HG02571 (cell line): ENCODE results near the gene ITGB3BP.
"Not testable (repeated sequence)": the region's sequence is repeated elsewhere in the genome, so short reads cannot be mapped to it uniquely, and the experiment has no call there.

Experiments used
- ATAC-seq: cut with Tn5 transposase; IDR thresholded peaks from one replicate; pipeline ENCODE4 v1.9.1; 2021; ENCODE audit warnings: mild to moderate bottlenecking, moderate library complexity; ENCODE audit not compliant: unreplicated experiment

Gene ITGB3BP

DNA sequence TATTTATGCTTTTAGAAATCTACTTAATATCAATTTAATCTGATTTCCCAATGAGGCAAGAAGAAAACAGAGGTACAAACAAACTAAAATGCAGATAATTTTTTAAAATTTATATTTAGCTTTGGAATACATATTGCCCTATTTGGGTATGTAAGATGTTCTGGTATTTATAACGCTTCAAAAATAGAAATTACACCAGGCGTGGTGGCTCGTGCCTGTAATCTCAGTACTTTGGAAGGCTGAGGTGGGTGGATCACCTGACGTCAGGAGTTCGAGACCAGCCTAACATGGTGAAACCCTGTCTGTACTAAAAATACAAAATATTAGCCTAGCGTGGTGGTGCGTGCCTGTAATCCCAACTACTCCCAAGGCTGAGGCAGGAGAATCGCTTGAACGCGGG, 13.3 kb downstream of the ITGB3BP start:
- no peak for ATAC-seq

DNA sequence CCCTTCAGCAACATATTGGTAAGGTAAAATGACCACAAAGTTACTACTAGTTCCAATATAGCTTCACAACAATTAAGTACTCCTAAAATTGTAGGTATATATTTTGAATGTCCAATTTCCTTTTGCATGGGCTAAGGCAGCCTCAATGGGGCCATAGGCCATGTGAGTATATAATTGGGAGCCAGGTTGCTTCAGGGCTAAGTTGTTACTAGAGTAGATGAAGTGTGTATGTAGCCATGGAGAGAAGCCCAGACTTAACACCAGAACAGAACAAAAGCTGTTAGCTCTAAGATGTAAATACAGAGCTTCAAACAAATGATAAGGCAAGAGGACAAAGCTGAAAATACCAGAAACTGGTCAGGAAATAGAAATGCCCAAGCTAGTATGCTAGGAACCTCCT, 16.2 kb downstream of the ITGB3BP start:
- ATAC-seq, result no peak

DNA sequence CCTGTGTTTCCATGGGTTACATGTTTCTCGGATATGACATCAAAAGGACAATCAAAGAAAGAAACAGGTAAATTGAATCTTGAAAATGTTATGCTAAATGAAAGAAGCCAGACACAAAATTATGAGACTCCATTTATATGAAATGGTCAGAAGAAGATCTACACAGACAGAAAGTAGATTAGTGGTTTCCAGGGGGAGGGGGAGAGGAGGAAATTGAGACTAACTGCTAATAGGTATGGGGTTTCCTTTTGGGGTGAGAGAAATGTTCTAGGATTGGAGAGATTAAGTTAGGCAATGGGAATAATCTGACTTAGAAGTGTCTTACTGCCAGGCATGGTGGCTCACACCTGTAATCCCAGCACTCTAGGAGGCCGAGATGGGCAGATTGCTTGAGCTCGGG, 21.8 kb downstream of the ITGB3BP start:
- ATAC-seq, result no peak

DNA sequence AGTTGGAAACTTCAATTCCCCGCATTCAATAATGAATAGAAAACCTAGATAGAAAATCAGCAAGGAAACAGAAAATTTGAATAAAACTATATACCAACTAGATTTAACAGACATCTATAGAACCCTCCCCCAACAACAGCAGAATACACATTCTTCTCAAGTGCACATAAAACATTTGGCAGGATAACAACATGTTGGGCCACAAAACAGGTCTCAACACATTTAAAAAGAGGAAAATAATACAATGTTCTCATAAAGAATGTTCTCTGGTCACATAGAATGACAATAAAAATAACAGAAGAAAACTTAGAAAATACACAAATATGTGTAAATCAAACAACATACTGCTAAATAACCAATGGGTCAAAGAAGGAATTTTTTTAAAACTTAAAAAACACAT, 24.9 kb downstream of the ITGB3BP start:
- ATAC-seq, result no peak

DNA sequence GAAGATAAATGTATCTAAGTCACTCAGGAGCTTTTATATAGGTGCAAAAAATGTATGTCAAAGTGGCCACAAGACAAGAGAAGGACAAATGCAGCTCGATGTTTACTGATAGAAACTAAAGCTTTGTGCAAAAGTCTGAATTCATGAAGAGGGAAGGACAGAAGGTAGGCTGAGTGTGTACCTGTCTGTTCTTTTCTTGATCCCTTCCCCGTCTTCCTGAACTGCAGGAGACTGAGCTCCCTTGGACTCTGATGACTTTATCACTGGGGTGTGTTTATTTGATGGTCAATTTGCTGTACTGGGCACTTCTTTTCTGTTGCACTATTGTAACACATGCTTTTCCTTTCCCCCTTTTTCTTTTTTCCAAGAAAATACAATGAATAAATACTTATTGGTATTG, 25.4 kb downstream of the ITGB3BP start:
- no peak for ATAC-seq

DNA sequence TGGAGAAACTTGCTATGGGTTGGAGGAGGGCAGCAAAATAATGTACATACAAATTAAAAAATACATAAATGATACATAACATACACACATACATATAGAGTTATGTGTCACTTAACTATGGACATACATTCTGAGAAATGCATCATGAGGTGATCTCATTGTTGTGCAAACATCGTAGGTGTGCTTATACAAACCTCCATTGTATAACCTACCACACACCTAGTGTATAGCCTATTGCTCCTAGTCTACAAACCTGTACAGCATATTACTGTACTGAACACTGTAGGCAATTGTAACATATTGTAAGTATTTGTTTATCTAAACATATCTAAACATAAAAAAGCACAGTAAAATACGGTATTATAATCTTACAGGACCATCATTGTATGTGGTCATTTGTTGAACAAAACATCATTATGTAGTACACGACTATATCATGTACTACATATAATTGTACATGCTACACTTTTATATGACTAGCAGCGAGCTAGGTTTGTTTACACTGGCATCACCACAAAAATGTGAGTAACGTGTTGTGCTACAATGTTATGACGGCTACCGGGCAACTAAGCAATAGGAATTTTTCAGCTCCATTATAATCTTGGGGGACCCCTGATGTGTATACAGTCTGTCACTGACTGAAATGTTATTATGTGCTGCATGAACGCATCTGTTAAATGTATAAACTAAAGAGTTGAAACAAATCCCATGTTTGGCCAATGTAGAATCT, 35.5 kb downstream of the ITGB3BP start:
- ATAC-seq, result no peak

DNA sequence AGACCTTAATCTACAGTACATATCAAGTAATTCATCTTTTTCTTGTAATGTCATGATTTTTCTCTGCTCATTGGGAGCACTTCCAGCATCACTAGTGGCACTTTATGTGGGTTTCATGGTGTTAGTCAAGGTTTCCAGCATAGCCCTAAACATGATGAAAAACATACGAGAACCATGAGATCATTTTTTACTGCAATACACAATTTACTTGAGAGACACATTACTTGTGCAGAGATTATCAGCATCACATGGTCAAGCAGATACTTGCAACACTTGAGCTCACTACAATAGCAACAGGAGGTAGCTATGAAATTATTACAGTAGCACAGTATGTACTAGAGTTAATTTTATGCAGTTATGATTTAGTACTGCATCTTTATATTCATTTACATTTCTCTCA, 36.4 kb downstream of the ITGB3BP start:
- no peak for ATAC-seq

DNA sequence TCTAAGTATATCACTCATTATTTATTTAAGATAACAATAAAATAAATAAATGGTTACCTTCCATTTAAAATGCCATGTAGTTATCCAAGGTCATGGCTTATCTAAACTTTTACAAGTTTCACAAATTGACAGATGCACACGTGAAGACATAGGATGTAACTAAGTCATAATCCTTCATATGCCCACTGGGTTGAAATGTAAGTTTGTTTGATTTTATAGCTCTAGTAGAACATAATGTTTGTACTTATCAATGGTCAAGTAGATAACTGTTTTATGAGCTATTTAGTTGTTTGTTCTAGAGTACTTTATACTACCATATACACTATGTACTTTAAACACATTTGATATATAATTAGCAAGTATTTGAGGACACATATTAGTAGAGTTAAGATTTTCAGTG, 43.0 kb downstream of the ITGB3BP start:
- no peak for ATAC-seq

DNA sequence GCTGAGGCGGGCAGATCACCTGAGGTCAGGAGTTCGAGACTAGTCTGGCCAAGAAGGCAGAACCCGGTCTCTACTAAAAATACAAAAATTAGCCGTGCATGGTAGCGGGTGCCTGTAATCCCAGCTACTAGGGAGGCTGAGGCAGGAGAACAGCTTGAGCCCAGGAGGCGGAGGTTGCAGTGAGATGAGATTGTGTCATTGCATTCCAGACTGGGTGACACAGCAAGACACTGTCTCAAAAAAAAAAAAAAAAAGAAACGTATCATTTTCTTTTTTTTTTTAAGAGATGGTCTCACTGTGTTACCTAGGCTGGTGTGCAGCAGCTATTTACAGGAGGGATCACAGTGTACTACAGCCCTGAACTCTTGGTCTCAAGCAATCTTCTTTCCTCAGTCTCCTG, 47.3 kb downstream of the ITGB3BP start:
- ATAC-seq, result no peak

DNA sequence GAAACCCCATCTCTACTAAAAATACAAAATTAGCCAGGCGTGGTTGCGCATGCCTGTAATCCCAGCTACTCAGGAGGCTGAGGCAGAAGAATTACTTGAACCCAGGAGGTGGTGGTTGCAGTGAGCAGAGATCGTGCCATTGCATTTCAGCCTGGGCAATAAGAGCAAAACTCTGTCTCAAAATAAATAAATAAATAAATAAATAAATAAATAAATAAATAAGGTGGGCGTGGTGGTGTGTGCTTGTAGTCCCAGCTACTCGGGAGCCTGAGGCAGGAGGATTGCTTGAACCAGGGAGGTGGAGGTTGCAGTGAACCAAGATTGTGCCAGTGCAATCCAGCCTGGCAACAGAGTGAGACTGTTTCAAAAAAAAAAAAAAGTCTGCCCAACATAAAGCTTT, 54.3 kb downstream of the ITGB3BP start:
- not testable (repeated sequence) for ATAC-seq

DNA sequence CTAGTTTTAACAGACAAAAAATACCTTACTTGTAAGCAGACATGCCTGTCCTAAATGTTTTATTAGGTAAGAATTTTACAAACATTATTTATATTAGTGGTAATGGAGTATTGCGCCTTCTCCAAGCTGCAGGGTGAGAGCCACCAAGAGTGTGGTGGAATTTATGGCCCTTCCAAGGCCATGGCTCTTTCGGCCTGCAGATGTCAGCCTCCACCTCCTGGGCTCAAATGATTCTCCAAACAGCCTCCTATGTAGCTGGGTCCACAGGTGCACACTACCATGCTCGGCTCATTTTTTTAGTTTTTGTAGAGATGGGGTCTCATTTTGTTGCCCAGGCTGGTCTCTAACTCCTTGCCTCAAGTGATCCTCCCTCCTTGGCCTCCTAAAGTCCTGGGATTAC, 56.3 kb downstream of the ITGB3BP start:
- no peak for ATAC-seq

DNA sequence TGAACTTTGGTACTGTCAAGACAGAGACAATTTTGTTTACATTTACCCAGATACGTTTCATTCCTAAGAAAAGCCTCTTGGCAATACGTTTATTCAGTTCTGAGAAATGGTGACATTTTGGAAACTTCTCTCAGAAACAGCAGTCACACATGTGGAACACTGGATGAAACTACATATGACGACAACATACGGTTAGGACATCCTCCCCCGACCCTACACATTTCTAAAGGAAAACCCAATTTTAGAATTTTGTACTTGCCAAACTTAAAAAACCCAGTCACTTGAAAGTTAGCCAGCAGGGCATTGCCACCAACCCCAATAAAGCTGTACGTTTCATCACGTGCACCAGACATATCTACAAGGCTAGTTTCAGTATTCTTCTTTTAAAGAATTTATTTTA, 56.8 kb downstream of the ITGB3BP start:
- no peak for ATAC-seq

DNA sequence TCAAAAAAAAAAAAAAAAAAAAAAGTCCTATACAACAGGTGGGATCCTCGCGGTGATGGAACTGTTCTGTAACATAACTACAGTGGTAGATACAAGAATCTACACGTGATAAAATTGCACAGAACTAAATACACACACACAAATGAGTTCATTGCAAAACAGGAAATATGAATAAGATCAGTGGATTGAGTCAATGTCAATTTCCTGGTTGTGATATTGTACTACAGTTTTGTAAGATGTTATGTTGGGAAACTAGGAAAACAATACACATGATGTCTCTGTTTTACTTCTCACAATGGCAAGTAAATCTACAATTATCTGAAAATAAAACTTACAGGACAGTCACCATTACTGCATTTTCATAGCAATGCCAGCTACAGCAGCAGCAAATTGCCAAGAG, 59.8 kb downstream of the ITGB3BP start:
- no peak for ATAC-seq

DNA sequence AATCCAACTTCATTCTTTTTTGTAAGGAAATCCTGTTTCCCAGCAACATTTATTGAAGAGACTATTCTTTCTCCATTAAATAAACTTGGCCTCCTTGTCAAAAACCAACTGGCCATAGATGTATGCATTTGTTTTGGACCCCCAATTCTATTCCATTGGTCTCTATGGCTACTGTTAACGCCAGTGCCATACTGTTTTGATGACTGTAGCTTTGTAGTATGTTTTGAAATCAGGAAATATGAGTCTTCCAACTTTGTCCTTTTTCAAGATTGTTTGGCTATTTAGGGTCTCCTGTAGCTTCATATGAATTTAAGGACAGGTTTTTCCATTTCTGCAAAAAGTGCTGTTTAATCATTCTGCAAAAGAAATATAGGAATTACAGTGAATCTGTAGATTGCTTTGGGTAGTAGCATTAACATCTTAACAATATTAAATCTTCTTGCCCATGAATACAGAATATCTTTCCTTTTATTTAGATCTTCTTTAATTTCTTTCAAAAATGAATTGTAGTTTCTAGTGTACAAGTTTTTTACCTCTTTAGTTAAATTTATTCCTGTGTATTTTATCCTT, 61.3 kb downstream of the ITGB3BP start:
- no peak for ATAC-seq

DNA sequence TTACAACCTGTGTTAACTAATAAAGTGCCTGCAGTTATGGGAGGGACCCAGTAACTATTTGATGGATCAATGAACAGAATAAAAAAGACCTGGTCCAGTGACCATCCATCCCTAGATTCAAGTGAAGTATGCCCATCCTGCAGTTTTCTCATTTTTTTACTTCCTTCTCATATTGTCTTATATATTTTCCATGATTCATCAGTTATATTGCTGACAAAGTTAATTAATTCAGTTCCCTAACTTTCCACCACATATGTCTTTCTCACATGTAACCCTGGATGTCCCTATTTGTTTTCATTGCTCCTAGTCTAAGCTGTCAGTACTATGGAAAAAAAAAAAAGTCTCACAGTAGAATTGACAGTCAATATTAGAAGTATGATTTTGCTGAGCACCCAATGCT, 64.3 kb downstream of the ITGB3BP start:
- ATAC-seq, result no peak

DNA sequence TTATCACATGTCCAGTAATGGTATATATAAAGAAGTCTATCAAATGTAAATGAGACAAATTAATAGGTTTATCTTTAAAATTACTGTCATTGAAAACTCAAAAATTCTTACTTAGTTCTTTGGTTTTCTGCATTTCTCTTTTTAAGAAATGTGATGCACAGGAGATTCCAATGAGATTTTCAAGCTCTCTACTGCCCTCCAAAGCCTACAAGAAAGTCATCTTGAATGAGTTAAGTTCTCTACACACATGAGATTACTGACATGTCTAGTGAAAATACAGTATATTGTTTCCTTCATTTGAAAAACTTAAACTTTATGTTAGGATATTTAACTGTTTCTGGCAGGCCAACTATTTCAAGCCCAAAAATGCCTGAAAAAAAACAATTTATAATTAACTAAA, 68.8 kb downstream of the ITGB3BP start:
- ATAC-seq, result no peak

DNA sequence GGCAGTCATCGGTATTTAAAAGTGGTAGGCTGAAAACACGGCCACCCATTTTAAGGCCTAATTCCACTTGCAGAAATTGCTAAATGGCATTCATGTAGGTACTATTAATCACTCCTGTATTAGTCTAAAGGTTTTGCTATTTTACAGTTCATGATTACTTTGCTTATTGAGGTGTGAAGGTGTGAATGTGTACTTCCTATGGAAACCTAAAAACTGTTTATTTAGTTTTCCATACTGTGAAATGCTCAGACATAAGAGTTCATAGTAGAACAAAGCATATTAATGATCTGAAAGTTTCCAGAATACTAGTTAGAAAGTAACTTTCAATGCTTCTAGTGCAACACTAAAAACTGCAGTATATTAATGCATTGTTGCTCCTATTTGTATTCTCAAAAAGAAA, 69.8 kb downstream of the ITGB3BP start:
- ATAC-seq, result no peak

DNA sequence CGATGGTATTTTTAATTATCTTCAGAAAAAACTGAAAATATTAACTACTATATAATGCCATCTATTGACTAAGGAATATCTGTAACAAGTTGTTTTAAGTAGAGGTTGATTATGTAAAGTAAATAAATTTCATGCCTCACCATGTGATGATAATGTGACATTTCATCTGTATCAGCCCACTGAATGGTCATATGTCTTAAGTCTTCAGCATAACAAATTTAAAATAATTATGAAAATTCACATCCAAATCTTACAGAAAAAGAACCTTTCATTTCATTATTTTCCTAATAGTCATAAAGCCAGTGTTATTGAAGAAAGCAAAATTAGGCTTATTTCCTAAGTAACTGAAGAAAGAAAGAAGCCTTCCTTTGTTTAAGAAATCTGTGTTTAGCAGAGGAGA, 72.6 kb downstream of the ITGB3BP start:
- ATAC-seq, result no peak

DNA sequence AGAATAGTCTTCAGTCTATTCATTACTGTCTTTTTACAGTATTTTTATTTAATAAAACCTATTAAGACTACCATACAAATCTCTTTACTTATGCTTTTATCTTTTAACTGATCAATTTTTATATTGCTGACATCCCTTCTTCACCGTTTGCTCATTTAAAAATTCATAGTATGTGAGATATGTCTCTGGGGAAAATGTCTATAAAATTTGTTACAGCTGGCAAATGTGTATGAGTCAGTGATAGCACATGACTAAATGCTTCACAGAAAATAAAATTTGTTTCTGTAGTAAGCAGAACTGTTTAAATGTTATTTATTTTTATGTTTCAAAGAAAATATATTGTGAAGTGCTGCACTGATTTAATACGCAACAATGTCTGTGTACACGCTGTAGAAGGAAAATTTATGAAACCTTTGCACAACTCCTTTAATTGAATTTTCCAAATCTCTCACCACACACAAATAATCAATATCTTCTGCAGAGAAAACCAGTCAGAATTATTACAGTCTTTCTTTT, 74.2 kb downstream of the ITGB3BP start:
- no peak for ATAC-seq

DNA sequence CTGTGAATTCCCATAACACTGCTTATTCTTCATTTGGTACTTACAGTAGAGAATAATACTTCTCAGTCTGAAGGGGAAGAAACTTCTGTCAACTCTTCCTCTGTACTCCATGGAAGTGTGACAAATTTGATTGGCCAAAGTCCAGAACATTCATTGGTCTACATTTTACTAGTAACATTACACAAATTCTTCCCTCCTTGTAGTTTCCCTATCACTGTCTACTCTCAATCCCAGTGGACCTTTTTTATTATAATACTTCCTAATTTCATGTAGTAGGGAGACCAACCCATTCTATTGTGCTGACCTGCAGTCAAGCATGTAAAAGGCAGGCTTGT, 80.9 kb downstream of the ITGB3BP start:
- no peak for ATAC-seq

DNA sequence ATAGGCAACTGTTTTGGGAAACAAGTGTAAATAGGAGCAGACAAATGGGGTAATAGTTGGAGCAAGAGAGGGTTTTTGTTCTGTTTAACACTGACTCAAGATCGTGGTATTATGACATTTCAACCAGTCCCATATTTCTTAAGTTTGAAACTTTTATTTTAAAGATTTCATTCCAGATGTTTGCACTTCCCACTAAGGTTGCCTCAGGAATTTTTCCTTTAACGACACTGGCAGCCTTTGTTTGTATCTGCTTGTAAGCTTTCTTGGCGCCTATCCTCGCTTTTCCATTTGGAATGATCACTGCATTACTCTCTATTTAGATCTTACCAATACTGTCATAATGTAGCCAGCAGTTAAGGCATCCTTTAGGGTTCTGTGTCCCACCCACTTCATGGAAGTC, 87.9 kb downstream of the ITGB3BP start:
- ATAC-seq, result no peak

DNA sequence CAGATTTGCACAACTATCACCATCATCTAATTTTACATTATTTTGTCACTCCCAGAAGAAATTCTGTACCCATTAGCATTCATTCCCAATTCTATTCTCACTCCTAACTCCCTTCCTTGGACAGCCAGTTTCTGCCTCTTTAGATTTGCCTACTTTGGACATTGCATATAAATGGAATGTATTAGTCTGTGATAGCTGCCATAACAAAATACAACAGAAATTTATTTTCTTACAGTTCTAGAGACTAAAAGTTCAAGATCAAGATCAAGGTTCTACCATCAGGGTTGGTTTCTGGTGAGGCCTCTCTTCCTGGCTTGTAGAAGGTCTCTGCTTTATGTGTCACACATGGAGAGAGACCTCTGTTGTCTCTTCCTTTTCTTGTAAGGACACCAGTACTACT, 93.7 kb downstream of the ITGB3BP start:
- no peak for ATAC-seq

DNA sequence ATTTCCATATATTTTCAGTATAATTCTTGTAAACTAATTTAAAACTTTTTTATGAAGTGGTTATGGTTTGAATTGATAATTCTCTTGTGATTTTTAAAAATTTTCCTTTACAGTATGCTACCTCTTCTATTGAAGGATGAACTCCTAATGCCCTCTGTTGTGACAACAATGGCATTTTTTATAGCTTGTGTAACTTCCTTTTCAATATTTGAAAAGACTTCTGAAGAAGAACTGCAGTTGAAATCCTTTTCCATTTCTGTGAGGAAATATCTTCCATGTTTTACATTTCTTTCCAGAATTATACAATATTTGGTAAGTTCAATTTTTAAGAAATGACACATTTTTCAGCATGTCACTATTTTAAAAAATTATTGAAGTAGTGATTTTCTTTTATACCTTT, 94.2 kb downstream of the ITGB3BP start:
- no peak for ATAC-seq
